ENCODE results near the gene TLCD1. TPM values are rescaled to one million over a fixed set of nuclear protein-coding genes. Genes with fewer than 3 reads are reported as not detected.
"Not testable (repeated sequence)": the region's sequence is repeated elsewhere in the genome, so short reads cannot be mapped to it uniquely, and the experiment has no call there.

The TLCD1 gene
- total RNA-seq, 1 donor: 8.2 TPM

DNA sequence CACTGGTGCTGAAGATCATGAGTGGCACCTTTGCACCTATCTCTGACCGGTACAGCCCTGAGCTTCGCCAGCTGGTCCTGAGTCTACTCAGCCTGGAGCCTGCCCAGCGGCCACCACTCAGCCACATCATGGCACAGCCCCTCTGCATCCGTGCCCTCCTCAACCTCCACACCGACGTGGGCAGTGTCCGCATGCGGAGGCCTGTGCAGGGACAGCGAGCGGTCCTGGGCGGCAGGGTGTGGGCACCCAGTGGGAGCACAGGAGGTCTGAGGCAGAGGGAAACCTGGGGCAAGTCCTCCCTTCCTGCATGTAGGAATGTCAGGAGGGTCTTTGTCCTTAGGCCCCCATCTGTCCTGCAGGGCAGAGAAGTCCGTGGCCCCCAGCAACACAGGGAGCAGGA is 11.3 kb upstream of the TLCD1 start:
- TF ChIP-seq, protein P1, sequence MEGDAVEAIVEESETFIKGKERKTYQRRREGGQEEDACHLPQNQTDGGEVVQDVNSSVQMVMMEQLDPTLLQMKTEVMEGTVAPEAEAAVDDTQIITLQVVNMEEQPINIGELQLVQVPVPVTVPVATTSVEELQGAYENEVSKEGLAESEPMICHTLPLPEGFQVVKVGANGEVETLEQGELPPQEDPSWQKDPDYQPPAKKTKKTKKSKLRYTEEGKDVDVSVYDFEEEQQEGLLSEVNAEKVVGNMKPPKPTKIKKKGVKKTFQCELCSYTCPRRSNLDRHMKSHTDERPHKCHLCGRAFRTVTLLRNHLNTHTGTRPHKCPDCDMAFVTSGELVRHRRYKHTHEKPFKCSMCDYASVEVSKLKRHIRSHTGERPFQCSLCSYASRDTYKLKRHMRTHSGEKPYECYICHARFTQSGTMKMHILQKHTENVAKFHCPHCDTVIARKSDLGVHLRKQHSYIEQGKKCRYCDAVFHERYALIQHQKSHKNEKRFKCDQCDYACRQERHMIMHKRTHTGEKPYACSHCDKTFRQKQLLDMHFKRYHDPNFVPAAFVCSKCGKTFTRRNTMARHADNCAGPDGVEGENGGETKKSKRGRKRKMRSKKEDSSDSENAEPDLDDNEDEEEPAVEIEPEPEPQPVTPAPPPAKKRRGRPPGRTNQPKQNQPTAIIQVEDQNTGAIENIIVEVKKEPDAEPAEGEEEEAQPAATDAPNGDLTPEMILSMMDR (IDR thresholded peaks at IDR 0.05; ENCODE audit: insufficient read depth, low read depth, low read length): no peak
- H3K4me3 ChIP-seq (ENCODE audit: low read depth, low read length): no peak overlapping the region

DNA sequence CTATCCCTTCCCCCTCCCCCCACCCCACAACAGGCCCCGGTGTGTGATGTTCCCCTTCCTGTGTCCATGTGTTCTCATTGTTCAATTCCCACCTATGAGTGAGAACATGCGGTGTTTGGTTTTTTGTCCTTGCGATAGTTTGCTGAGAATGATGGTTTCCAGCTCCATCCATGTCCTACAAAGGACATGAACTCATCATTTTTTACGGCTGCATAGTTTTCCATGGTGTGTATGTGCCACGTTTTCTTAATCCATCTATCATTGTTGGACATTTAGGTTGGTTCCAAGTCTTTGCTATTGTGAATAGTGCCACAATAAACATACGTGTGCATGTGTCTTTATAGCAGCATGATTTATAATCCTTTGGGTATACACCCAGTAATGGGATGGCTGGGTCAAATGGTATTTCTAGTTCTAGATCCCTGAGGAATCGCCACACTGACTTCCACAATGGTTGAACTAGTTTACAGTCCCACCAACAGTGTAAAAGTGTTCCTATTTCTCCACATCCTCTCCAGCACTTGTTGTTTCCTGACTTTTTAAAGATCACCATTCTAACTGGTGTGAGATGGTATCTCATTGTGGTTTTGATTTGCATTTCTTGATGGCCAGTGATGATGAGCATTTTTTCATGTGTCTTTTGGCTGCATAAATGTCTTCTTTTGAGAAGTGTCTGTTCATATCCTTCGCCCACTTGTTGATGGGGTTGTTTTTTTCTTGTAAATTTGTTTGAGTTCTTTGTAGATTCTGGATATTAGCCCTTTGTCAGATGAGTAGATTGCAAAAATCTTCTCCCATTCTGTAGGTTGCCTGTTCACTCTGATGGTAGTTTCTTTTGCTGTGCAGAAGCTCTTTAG is 10.1 kb upstream of the TLCD1 start:
- H3K4me3 ChIP-seq (ENCODE audit: low read depth, low read length); DNase-seq (ENCODE audit: low read depth): not testable (repeated sequence)

More for the DNA sequence above, 11.3 kb upstream of the TLCD1 start:
- no peak for DNase-seq (ENCODE audit: low read depth)

DNA sequence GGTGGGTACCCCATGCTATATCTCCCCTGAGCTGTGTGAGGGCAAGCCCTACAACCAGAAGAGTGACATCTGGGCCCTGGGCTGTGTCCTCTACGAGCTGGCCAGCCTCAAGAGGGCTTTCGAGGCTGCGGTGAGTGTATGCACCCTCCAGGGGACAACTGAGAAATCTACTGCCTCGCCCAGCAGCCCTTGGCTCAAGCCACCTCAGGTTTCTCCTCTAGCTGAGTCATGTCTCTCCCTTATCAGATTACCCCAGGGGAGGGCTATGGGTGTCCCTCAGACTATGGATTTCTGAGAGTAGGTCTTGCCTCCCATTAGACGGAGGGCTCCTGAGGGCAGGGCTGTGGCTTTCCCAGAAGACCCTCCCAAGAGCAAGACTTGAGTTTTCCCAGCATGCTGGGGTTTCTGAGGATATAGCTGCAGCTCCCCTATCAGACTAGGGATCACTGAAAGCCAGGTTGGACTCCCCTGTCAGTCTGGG is 9.2 kb upstream of the TLCD1 start:
- TF ChIP-seq, protein P1 (IDR thresholded peaks at IDR 0.05; ENCODE audit: insufficient read depth, low read depth, low read length): no peak
- no peak for DNase-seq (ENCODE audit: low read depth)
- no peak overlapping the region for H3K4me3 ChIP-seq (ENCODE audit: low read depth, low read length)

DNA sequence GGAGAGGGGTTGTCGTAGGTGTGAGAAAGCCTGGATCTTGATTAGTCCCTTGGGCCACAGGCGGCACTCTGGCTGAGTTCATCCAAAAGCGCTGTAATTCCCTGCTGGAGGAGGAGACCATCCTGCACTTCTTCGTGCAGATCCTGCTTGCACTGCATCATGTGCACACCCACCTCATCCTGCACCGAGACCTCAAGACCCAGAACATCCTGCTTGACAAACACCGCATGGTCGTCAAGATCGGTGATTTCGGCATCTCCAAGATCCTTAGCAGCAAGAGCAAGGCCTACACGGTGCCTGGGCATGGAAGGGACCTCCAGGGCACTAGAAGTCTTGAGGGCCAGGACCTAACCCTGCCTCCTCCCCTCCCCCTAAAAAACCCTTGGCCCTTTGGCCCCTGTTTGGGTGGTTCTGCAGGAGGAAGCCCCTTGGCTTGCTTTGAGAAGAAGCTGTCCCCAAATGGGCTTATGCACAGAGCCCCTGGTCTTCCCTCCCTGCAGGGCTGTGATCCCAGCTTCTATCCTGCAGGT is 8.7 kb upstream of the TLCD1 start:
- no peak for DNase-seq (ENCODE audit: low read depth)
- TF ChIP-seq, protein P1 (IDR thresholded peaks at IDR 0.05; ENCODE audit: insufficient read depth, low read depth, low read length): no peak
- H3K4me3 ChIP-seq (ENCODE audit: low read depth, low read length): no peak overlapping the region

DNA sequence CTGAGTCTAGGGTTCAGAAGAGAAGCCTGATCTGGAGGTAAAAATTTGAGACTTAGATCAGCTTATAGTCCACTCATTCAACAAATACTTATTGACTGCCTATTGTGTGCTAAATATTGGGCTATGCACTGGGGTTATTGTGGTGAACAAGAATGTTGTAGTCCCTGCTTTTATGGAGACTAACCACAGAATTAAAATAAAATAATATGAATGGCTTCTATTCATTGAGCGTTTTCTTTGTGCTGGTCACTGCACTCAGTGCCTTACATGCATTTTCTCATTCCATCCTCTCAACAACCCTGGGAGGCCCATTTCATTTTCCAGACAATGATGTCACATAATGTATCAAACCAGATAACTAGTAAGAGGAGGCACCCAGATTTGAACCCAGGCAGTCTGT is 7.3 kb upstream of the TLCD1 start:
- no peak for DNase-seq (ENCODE audit: low read depth)
- no peak overlapping the region for H3K4me3 ChIP-seq (ENCODE audit: low read depth, low read length)
- TF ChIP-seq, protein P1 (IDR thresholded peaks at IDR 0.05; ENCODE audit: insufficient read depth, low read depth, low read length): no peak

DNA sequence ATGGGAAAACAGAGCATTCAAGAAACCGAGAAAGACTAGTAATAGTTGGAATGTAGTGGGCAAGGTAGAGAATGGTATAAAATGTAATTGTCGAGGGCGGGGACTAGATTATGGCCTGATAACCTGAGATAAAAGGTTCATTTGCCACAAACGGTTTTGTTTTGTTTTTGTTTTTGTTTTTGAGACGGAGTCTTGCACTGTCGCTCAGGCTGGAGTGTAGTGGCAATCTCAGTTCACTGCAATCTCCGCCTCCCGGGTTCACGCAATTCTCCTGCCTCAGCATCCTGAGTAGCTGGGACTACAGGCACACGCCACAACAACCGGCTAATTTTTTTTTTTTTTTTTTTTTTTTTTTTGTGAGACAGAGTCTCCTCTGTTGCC is 3.9 kb upstream of the TLCD1 start:
- no peak overlapping the region for H3K4me3 ChIP-seq (ENCODE audit: low read depth, low read length)
- TF ChIP-seq, protein P1 (IDR thresholded peaks at IDR 0.05; ENCODE audit: insufficient read depth, low read depth, low read length): no peak

DNA sequence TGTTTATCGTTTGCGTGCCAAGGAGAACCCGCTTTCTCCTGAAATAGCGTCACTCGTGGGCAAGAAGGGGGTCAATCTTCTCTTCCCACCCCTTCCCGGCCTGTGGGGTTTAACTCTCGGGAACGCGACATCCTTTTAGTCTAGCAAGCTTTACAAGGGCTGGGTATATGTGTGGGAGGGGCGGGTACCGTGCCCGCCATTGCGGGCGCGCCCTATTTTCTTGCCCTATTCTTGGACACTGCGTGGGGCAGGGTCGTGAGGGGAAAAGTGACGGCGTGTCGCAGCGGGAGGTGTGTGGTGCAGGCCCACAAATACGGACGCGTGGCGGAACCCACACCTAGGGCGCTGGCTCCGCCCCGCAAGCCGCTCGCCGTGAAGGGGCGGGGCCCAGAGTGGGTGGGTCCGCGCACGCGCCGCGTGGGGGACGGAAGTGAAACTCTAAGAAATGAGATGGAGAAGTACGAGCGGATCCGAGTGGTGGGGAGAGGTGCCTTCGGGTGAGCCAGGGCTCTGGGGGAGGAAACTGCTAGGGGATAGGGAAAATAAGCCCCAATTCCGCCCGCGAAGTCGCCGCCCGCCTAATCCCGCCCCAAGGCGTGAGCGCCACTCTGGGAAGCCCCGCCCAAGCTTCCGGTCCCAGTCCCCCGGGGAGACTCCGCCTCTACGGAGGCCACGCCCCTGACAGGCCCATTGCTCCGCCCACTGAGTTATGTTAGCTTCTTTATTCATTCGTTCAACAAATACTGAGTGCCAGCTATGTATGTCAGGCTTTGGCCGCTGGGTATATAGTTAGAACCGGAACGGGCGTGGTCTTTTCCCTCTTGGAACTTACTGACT is 2.5 kb upstream of the TLCD1 start, which contains the start of gene NEK8:
TSS of gene NEK8 (plus strand) at position 425 of the 837 bp plus-strand sequence. CDS start at position 451, 26 bp downstream.
- peak within 1 kb of the TSS; percentile 95 for H3K4me3 ChIP-seq (ENCODE audit: low read depth, low read length)
- TF ChIP-seq, protein P1 (IDR thresholded peaks at IDR 0.05; ENCODE audit: insufficient read depth, low read depth, low read length): no peak
- peak; percentile 94 for DNase-seq (ENCODE audit: low read depth)

More for the DNA sequence above, 3.9 kb upstream of the TLCD1 start:
- DNase-seq (ENCODE audit: low read depth): no peak

Measured in fibroblast of villous mesenchyme (primary cell).